HepG2 (cell line): ENCODE results near the gene CEBPZOS. TPM values are rescaled to one million over a fixed set of nuclear protein-coding genes. Genes with fewer than 3 reads are reported as not detected.

Experiments
- AHR ChIP-seq: IDR thresholded peaks from 2 replicates; pipeline ENCODE4 v1.6.1; 2018; ENCODE audit warnings: missing genetic modification reagents, missing compliant biosample characterization
- CREM ChIP-seq, 2 experiments: sonication (generic) in 1 of 2; formaldehyde crosslinking in 1 of 2; IDR thresholded peaks; 2 replicates each; pipeline versions ENCODE4 v1.4.0 to v1.6.1; 2016 to 2020; ENCODE audit warnings: antibody characterized with exemption in 1 of 2, mild to moderate bottlenecking in 1 of 2, missing genetic modification reagents in 1 of 2
- MIER3 ChIP-seq: IDR thresholded peaks from 2 replicates; pipeline ENCODE4 v1.6.1; 2016; ENCODE audit warnings: missing compliant biosample characterization, borderline replicate concordance
- PTBP1 ChIP-seq: fragments of 200-400 bp; formaldehyde crosslinking; IDR thresholded peaks from 2 replicates; pipeline ENCODE4 v1.6.1; 2018; ENCODE audit warnings: low read length, low read depth; ENCODE audit not compliant: poor library complexity, severe bottlenecking
- ZNF44 ChIP-seq: sonication (generic); formaldehyde crosslinking; IDR thresholded peaks from 2 replicates; pipeline ENCODE4 v1.5.1; 2020; ENCODE audit warnings: mild to moderate bottlenecking, missing genetic modification reagents
- ZNF468 ChIP-seq: sonication (generic); formaldehyde crosslinking; IDR thresholded peaks from 2 replicates; pipeline ENCODE4 v1.8.0; 2022; ENCODE audit warnings: mild to moderate bottlenecking, moderate library complexity, missing genetic modification reagents
- ZNF563 ChIP-seq: sonication (generic); formaldehyde crosslinking; IDR thresholded peaks from 2 replicates; pipeline ENCODE4 v1.8.0; 2022; ENCODE audit warnings: mild to moderate bottlenecking, moderate library complexity, missing genetic modification reagents
- ZNF660 ChIP-seq: sonication (generic); formaldehyde crosslinking; IDR thresholded peaks from 2 replicates; pipeline ENCODE4 v1.5.1; 2020; ENCODE audit warnings: mild to moderate bottlenecking, low read depth, missing genetic modification reagents, borderline replicate concordance
- polyA plus RNA-seq, 8 experiments: library from polyadenylated mRNA; depleted of rRNA in 3 of 8; stranded (reverse) in 7 of 8; unstranded in 1 of 8; fragments of >200 nt; fragmentation: Illumina TruSeq in 4 of 8; extraction: Trizol in 4 of 8; gene quantifications; 2 replicates each; pipeline versions ENCODE4 v1.2.1 to v1.2.3, GENCODE V29; 2011 to 2016; ENCODE audit warnings: low read depth in 4 of 8, missing spikeins in 1 of 8, mixed read lengths in 1 of 8; ENCODE audit not compliant: insufficient read depth in 1 of 8
- total RNA-seq, 5 experiments: library from RNA; depleted of rRNA; stranded (reverse); fragments of >200 nt; fragmentation: Illumina TruSeq; extraction: Trizol; gene quantifications; 2 replicates each; pipeline ENCODE4 v1.2.3, GENCODE V29; 2016; ENCODE audit warnings: low read depth in 1 of 5
- TF ChIP-seq, protein P1 (sequence below): sonication (generic); formaldehyde crosslinking; IDR thresholded peaks from one replicate; pipeline ENCODE4 v1.5.1; 2020; ENCODE audit warnings: mild to moderate bottlenecking, missing genetic modification reagents; ENCODE audit errors: not compliant biosample characterization
- TF ChIP-seq, protein P2 (sequence below): sonication (generic); formaldehyde crosslinking; IDR thresholded peaks from 2 replicates; pipeline ENCODE4 v1.8.0; 2022; ENCODE audit warnings: missing genetic modification reagents, mild to moderate bottlenecking, borderline replicate concordance
- TF ChIP-seq, protein P3 (sequence below): sonication (generic); formaldehyde crosslinking; IDR thresholded peaks from 2 replicates; pipeline ENCODE4 v1.5.0; 2020; ENCODE audit warnings: mild to moderate bottlenecking, missing genetic modification reagents, moderate library complexity
- TF ChIP-seq, protein P4 (sequence below): sonication (generic); formaldehyde crosslinking; IDR thresholded peaks from 2 replicates; pipeline ENCODE4 v1.4.0; 2020; ENCODE audit warnings: missing genetic modification reagents, low read depth, mild to moderate bottlenecking, borderline replicate concordance
- TF ChIP-seq, protein P5 (sequence below): sonication (generic); formaldehyde crosslinking; IDR thresholded peaks from 2 replicates; pipeline ENCODE4 v1.4.0; 2020; ENCODE audit warnings: missing genetic modification reagents

CEBPZOS gene
- total and polyA plus RNA-seq, 2 of the 13 experiments (the other 11 are each of a cell fraction or from before 2014, with no cell fraction given) = 18.6 to 44.7 TPM

DNA sequence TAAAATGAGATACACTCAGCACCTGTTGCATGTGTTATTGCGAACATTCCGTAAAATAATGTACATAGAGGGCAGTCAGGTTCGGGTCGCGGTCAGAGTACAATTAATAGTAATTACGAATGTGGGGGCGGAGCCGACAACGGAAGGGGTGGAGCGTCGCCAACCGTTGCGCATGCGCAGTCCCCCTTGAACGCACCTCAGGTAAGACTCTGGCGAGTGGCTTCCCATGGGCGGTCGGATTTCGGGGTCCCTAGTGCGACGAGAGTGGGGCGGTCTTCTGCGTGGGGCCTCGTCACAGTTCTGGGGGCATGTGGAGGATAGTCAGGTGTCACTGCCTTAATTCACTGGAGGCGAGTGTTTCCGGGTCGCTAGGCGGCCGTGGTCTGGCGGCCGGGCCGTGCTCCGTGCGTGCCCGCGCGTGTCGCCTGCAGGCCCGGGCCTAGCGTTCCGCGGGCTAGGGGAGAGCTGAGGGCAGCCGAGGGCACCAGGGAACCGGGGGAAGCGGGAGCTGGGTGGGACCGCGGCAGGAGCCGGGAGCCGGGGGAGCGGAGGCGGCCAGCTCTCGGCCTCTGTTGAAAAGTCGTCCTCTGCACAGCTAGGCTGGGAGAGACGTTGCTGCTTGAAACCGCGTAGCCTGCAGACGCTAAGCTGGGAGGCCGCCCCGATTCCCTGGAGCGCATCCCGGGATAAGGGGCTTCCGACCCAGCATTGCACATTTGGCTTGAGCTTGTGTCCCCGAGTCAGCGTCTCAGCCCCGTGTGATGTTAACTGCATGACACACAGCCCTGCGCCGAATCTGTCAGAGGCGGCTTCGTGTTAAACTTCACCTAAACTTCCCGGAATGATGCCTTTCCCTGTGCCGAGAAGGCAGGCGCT lies at the start of gene CEBPZOS (continued):
- TF ChIP-seq, protein P1, sequence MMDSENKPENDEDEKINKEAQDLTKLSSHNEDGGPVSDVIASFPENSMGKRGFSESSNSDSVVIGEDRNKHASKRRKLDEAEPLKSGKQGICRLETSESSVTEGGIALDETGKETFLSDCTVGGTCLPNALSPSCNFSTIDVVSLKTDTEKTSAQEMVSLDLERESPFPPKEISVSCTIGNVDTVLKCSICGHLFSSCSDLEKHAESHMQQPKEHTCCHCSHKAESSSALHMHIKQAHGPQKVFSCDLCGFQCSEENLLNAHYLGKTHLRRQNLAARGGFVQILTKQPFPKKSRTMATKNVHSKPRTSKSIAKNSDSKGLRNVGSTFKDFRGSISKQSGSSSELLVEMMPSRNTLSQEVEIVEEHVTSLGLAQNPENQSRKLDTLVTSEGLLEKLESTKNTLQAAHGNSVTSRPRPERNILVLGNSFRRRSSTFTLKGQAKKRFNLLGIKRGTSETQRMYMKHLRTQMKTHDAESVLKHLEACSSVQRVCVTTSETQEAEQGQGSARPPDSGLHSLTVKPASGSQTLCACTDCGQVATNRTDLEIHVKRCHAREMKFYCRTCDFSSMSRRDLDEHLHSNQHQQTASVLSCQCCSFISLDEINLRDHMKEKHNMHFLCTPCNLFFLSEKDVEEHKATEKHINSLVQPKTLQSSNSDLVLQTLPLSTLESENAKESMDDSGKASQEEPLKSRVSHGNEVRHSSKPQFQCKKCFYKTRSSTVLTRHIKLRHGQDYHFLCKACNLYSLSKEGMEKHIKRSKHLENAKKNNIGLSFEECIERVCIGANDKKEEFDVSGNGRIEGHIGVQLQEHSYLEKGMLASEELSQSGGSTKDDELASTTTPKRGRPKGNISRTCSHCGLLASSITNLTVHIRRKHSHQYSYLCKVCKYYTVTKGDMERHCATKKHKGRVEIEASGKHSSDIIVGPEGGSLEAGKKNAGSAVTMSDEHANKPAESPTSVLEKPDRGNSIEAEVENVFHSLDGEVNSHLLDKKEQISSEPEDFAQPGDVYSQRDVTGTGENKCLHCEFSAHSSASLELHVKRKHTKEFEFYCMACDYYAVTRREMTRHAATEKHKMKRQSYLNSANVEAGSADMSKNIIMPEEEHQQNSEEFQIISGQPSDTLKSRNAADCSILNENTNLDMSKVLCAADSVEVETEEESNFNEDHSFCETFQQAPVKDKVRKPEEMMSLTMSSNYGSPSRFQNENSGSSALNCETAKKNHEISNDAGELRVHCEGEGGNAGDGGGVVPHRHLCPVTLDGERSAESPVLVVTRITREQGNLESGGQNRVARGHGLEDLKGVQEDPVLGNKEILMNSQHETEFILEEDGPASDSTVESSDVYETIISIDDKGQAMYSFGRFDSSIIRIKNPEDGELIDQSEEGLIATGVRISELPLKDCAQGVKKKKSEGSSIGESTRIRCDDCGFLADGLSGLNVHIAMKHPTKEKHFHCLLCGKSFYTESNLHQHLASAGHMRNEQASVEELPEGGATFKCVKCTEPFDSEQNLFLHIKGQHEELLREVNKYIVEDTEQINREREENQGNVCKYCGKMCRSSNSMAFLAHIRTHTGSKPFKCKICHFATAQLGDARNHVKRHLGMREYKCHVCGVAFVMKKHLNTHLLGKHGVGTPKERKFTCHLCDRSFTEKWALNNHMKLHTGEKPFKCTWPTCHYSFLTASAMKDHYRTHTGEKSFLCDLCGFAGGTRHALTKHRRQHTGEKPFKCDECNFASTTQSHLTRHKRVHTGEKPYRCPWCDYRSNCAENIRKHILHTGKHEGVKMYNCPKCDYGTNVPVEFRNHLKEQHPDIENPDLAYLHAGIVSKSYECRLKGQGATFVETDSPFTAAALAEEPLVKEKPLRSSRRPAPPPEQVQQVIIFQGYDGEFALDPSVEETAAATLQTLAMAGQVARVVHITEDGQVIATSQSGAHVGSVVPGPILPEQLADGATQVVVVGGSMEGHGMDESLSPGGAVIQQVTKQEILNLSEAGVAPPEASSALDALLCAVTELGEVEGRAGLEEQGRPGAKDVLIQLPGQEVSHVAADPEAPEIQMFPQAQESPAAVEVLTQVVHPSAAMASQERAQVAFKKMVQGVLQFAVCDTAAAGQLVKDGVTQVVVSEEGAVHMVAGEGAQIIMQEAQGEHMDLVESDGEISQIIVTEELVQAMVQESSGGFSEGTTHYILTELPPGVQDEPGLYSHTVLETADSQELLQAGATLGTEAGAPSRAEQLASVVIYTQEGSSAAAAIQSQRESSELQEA (CRISPR knock-in tag) = peak; percentile 70
- TF ChIP-seq, protein P2, sequence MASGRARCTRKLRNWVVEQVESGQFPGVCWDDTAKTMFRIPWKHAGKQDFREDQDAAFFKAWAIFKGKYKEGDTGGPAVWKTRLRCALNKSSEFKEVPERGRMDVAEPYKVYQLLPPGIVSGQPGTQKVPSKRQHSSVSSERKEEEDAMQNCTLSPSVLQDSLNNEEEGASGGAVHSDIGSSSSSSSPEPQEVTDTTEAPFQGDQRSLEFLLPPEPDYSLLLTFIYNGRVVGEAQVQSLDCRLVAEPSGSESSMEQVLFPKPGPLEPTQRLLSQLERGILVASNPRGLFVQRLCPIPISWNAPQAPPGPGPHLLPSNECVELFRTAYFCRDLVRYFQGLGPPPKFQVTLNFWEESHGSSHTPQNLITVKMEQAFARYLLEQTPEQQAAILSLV (CRISPR knock-in tag) = peak; percentile 97; the same call in 1 of the 2 replicates
- TF ChIP-seq PTBP1 (peak; percentile 29), MIER3 (CRISPR knock-in tag) (peak; percentile 55; the same call in 1 of the 2 replicates), ZNF563 (CRISPR knock-in tag) (peak; percentile 94), CREM (IDR thresholded peaks at IDR 0.05) (no peak), CREM (CRISPR knock-in tag; IDR thresholded peaks at IDR 0.05) (no peak), ZNF44 (0 out of 2 replicates have a peak, but pooled peaks have one; percentile 79), ZNF660 (CRISPR knock-in tag) (0 out of 2 replicates have a peak, but pooled peaks have one; percentile 52), ZNF468 (CRISPR knock-in tag) (peak; percentile 73; the same call in 1 of the 2 replicates), AHR (CRISPR knock-in tag) (peak; percentile 54; the same call in 1 of the 2 replicates)
- TF ChIP-seq, protein P3, sequence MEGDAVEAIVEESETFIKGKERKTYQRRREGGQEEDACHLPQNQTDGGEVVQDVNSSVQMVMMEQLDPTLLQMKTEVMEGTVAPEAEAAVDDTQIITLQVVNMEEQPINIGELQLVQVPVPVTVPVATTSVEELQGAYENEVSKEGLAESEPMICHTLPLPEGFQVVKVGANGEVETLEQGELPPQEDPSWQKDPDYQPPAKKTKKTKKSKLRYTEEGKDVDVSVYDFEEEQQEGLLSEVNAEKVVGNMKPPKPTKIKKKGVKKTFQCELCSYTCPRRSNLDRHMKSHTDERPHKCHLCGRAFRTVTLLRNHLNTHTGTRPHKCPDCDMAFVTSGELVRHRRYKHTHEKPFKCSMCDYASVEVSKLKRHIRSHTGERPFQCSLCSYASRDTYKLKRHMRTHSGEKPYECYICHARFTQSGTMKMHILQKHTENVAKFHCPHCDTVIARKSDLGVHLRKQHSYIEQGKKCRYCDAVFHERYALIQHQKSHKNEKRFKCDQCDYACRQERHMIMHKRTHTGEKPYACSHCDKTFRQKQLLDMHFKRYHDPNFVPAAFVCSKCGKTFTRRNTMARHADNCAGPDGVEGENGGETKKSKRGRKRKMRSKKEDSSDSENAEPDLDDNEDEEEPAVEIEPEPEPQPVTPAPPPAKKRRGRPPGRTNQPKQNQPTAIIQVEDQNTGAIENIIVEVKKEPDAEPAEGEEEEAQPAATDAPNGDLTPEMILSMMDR (CRISPR knock-in tag) = peak; percentile 3; the same call in 1 of the 2 replicates
- TF ChIP-seq, protein P4, sequence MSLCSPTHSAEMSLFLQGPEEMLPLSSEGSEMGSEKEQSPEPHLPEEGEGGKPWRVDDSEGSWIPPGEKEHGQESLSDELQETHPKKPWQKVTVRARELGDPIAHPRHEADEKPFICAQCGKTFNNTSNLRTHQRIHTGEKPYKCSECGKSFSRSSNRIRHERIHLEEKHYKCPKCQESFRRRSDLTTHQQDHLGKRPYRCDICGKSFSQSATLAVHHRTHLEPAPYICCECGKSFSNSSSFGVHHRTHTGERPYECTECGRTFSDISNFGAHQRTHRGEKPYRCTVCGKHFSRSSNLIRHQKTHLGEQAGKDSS (CRISPR knock-in tag) = peak; percentile 94
- TF ChIP-seq, protein P5, sequence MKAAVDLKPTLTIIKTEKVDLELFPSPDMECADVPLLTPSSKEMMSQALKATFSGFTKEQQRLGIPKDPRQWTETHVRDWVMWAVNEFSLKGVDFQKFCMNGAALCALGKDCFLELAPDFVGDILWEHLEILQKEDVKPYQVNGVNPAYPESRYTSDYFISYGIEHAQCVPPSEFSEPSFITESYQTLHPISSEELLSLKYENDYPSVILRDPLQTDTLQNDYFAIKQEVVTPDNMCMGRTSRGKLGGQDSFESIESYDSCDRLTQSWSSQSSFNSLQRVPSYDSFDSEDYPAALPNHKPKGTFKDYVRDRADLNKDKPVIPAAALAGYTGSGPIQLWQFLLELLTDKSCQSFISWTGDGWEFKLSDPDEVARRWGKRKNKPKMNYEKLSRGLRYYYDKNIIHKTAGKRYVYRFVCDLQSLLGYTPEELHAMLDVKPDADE = no peak; the same call in 1 of the 2 replicates
